Prostate gland (tissue), 2 donors: ENCODE data around the gene HSPA6.
"Not testable (repeated sequence)": the region's sequence is repeated elsewhere in the genome, so short reads cannot be mapped to it uniquely, and the experiment has no call there.

ENCODE experiments used
- POLR2A ChIP-seq: fragments of 450-650 bp; IDR thresholded peaks from one replicate; pipeline ENCODE4 v1.6.1; 2016; ENCODE audit warnings: antibody characterized with exemption, mild to moderate bottlenecking
- TF ChIP-seq, protein P1 (sequence below), 4 experiments: fragments of 200-600 bp in 2 of 4; fragments of 450-650 bp in 2 of 4; sonication (generic) in 2 of 4; IDR thresholded peaks; 1 replicate in 3 of 4; 2 replicates in 1 of 4; pipeline ENCODE4 v1.5.1; 2016 to 2019; ENCODE audit warnings: antibody characterized with exemption in 4 of 4, mild to moderate bottlenecking in 2 of 4, moderate library complexity in 2 of 4

DNA sequence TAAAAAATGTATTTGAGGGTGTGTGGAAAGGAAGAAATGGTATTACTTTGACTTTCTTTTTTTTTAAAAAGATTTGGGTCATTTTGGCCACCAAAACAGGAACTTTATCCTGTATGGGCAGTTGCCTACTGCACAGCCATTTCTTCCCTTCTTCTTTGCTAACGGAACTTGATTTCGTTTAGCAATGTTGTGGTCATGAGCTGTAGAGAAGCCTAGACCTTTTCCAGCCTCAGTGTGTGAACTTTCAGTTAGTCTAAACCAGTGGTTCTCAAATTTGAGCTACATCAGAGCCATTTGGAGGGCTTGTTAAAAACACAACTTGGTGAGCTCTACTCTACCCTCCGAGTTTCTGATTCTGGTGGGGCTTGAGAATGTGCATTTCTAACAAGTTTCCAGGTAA, 38.1 kb downstream of the HSPA6 start:
- TF ChIP-seq POLR2A: not testable (repeated sequence)
- TF ChIP-seq, protein P1, sequence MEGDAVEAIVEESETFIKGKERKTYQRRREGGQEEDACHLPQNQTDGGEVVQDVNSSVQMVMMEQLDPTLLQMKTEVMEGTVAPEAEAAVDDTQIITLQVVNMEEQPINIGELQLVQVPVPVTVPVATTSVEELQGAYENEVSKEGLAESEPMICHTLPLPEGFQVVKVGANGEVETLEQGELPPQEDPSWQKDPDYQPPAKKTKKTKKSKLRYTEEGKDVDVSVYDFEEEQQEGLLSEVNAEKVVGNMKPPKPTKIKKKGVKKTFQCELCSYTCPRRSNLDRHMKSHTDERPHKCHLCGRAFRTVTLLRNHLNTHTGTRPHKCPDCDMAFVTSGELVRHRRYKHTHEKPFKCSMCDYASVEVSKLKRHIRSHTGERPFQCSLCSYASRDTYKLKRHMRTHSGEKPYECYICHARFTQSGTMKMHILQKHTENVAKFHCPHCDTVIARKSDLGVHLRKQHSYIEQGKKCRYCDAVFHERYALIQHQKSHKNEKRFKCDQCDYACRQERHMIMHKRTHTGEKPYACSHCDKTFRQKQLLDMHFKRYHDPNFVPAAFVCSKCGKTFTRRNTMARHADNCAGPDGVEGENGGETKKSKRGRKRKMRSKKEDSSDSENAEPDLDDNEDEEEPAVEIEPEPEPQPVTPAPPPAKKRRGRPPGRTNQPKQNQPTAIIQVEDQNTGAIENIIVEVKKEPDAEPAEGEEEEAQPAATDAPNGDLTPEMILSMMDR (IDR thresholded peaks at IDR 0.05): not testable (repeated sequence)
